Activated naive CD4-positive, alpha-beta T cell treated with anti-CD3 and anti-CD28 coated beads, Interleukin-2, amount 50 U/mL, for 72 hours (primary cell): ENCODE measurements around the gene FFAR4. TPM values are rescaled to one million over a fixed set of nuclear protein-coding genes. Genes with fewer than 3 reads are reported as not detected.

Experiments used
- ATAC-seq, 2 donors: fragments of 150-1000 bp; cut with Tn5 transposase; 2 replicates each; pipeline ENCODE4 v1.10.0; 2021; ENCODE audit warnings: mild to moderate bottlenecking in 2 of 2, moderate library complexity in 2 of 2
- DNase-seq, 2 donors: peaks; one replicate each; pipeline ENCODE4 v3.0.0; 2021 to 2022; ENCODE audit warnings: low spot score in 2 of 2
- H3K27ac Mint-ChIP-seq, 2 donors: one replicate each; pipeline ENCODE4 v1.8.0; 2022; ENCODE audit warnings: mild to moderate bottlenecking in 2 of 2, mixed read lengths in 2 of 2
- H3K36me3 Mint-ChIP-seq, 2 donors: one replicate each; pipeline ENCODE4 v1.8.0; 2022; ENCODE audit warnings: mixed read lengths in 2 of 2
- H3K9me3 Mint-ChIP-seq, 2 donors: one replicate each; pipeline ENCODE4 v1.8.0; 2022; ENCODE audit warnings: mixed read lengths in 2 of 2
- total RNA-seq, 2 donors: library from RNA; stranded (reverse); gene quantifications; one replicate each; pipeline ENCODE4 v1.2.3, GENCODE V29; 2022

The FFAR4 gene
- total RNA-seq, 2 donors from 2014 or later, result not detected

- ATAC-seq (no peak), DNase-seq (no peak)
- Mint-ChIP-seq H3K27ac (no peak overlapping the region), H3K36me3 (no peaks in the 10 kb centered on the region), H3K9me3 (no peaks in the 10 kb centered on the region)
Observed at GRCh38 chr10:93593254-93593653, 26.8 kb downstream of the FFAR4 start.

GRCh38 chr10:93593749-93594148, 27.3 kb downstream of the FFAR4 start:
- H3K9me3 Mint-ChIP-seq, result no peaks in the 10 kb centered on the region
- no peak for DNase-seq
- H3K27ac Mint-ChIP-seq, result no peak overlapping the region
- no peak for ATAC-seq
- H3K36me3 Mint-ChIP-seq, result no peaks in the 10 kb centered on the region

GRCh38 chr10:93594518-93594917, 28.1 kb downstream of the FFAR4 start:
- no peaks in the 10 kb centered on the region for H3K9me3 Mint-ChIP-seq
- DNase-seq (no peak), ATAC-seq (no peak)
- H3K27ac Mint-ChIP-seq, result no peak overlapping the region
- H3K36me3 Mint-ChIP-seq, result no peaks in the 10 kb centered on the region

GRCh38 chr10:93595378-93596161, 29.1 kb downstream of the FFAR4 start:
- H3K27ac Mint-ChIP-seq, result no peak overlapping the region
- no peak for DNase-seq
- no peaks in the 10 kb centered on the region for H3K36me3 Mint-ChIP-seq
- no peaks in the 10 kb centered on the region for H3K9me3 Mint-ChIP-seq
- no peak for ATAC-seq

- ATAC-seq, result no peak
- DNase-seq, result no peak
- Mint-ChIP-seq H3K9me3 (no peaks in the 10 kb centered on the region), H3K36me3 (peaks cover 0 to under 1% of the 10 kb centered on the region in 2 donors), H3K27ac (no peak overlapping the region)
Observed at GRCh38 chr10:93596539-93596938, 30.1 kb downstream of the FFAR4 start.

- Mint-ChIP-seq H3K27ac (no peak overlapping the region), H3K9me3 (no peaks in the 10 kb centered on the region), H3K36me3 (peaks cover 0 to 4% of the 10 kb centered on the region in 2 donors)
- no peak for ATAC-seq
- no peak for DNase-seq
Observed at GRCh38 chr10:93597075-93597599, 30.7 kb downstream of the FFAR4 start.

GRCh38 chr10:93598157-93598556, 31.7 kb downstream of the FFAR4 start:
- H3K36me3 Mint-ChIP-seq, result peaks cover 0 to 4% of the 10 kb centered on the region in 2 donors
- DNase-seq (no peak), ATAC-seq (no peak)
- no peak overlapping the region for H3K27ac Mint-ChIP-seq
- no peaks in the 10 kb centered on the region for H3K9me3 Mint-ChIP-seq

GRCh38 chr10:93599335-93599734, 32.9 kb downstream of the FFAR4 start:
- DNase-seq, result no peak
- Mint-ChIP-seq H3K27ac (no peak overlapping the region), H3K9me3 (no peaks in the 10 kb centered on the region), H3K36me3 (peaks cover 0 to 4% of the 10 kb centered on the region in 2 donors)
- no peak for ATAC-seq

GRCh38 chr10:93599778-93600177, 33.3 kb downstream of the FFAR4 start:
- H3K9me3 Mint-ChIP-seq, result no peaks in the 10 kb centered on the region
- no peak overlapping the region for H3K27ac Mint-ChIP-seq
- peaks cover 0 to 4% of the 10 kb centered on the region in 2 donors for H3K36me3 Mint-ChIP-seq
- ATAC-seq (no peak), DNase-seq (no peak)

- no peak for DNase-seq
- peaks cover 0 to 4% of the 10 kb centered on the region in 2 donors for H3K36me3 Mint-ChIP-seq
- no peaks in the 10 kb centered on the region for H3K9me3 Mint-ChIP-seq
- no peak overlapping the region for H3K27ac Mint-ChIP-seq
- no peak for ATAC-seq
Observed at GRCh38 chr10:93600446-93601145, 34.1 kb downstream of the FFAR4 start.

- H3K36me3 Mint-ChIP-seq, result peaks cover 0 to 4% of the 10 kb centered on the region in 2 donors
- DNase-seq (no peak), ATAC-seq (no peak)
- H3K27ac Mint-ChIP-seq, result no peak within 1 kb of the TSS
- H3K9me3 Mint-ChIP-seq, result no peaks in the 10 kb centered on the region
Observed at GRCh38 chr10:93601146-93601773, 34.8 kb downstream of the FFAR4 start, which contains the start of gene RBP4. Gene RBP4 (minus strand): TSS chr10:93601235. CDS start chr10:93601028, 207 bp downstream.

- Mint-ChIP-seq H3K36me3 (peaks cover 0 to 4% of the 10 kb centered on the region in 2 donors), H3K27ac (no peak overlapping the region), H3K9me3 (no peaks in the 10 kb centered on the region)
- no peak for ATAC-seq
- DNase-seq, result no peak
Observed at GRCh38 chr10:93601774-93602162, 35.3 kb downstream of the FFAR4 start.

- no peak overlapping the region for H3K27ac Mint-ChIP-seq
- no peak for DNase-seq
- H3K9me3 Mint-ChIP-seq, result peaks cover 0 to 4% of the 10 kb centered on the region in 2 donors
- peaks cover 0 to 4% of the 10 kb centered on the region in 2 donors for H3K36me3 Mint-ChIP-seq
- no peak for ATAC-seq
Observed at GRCh38 chr10:93603023-93603422, 36.6 kb downstream of the FFAR4 start.

GRCh38 chr10:93604146-93604545, 37.7 kb downstream of the FFAR4 start:
- DNase-seq, result no peak
- H3K36me3 Mint-ChIP-seq, result peaks cover 0 to 4% of the 10 kb centered on the region in 2 donors
- peaks cover 0 to 4% of the 10 kb centered on the region in 2 donors for H3K9me3 Mint-ChIP-seq
- ATAC-seq, result no peak
- H3K27ac Mint-ChIP-seq, result no peak overlapping the region

- Mint-ChIP-seq H3K27ac (no peak overlapping the region), H3K36me3 (no peaks in the 10 kb centered on the region), H3K9me3 (peaks cover 0 to 4% of the 10 kb centered on the region in 2 donors)
- no peak for DNase-seq
- no peak for ATAC-seq
Observed at GRCh38 chr10:93608421-93608820, 42.0 kb downstream of the FFAR4 start.

GRCh38 chr10:93612311-93612710, 45.8 kb downstream of the FFAR4 start, which contains the start of gene PDE6C:
Gene PDE6C (plus strand): TSS chr10:93612537. CDS start chr10:93612726, 189 bp downstream.
- ATAC-seq, result no peak
- no peak for DNase-seq
- H3K27ac Mint-ChIP-seq, result no peak within 1 kb of the TSS
- no peaks in the 10 kb centered on the region for H3K36me3 Mint-ChIP-seq
- H3K9me3 Mint-ChIP-seq, result peaks cover 0 to under 1% of the 10 kb centered on the region in 2 donors

- H3K36me3 Mint-ChIP-seq, result no peaks in the 10 kb centered on the region
- ATAC-seq (no peak), DNase-seq (no peak)
- no peaks in the 10 kb centered on the region for H3K9me3 Mint-ChIP-seq
- no peak overlapping the region for H3K27ac Mint-ChIP-seq
Observed at GRCh38 chr10:93613126-93613525, 46.7 kb downstream of the FFAR4 start.
